CD4-positive, alpha-beta memory T cell (primary cell): ENCODE results near the gene FCHSD2. TPM values are rescaled to one million over a fixed set of nuclear protein-coding genes. Genes with fewer than 3 reads are reported as not detected.
"Not testable (repeated sequence)": the region's sequence is repeated elsewhere in the genome, so short reads cannot be mapped to it uniquely, and the experiment has no call there.

ENCODE experiments used
- CTCF ChIA-PET: fragments of 350-600 bp; sonication (Branson Sonifier 250); formaldehyde crosslinking; loops from one replicate; lab custom pipeline; 2021; ENCODE audit warnings: inconsistent platforms; ENCODE audit not compliant: partially characterized antibody; lab: Charles Lee
- POLR2A ChIA-PET: fragments of 350-600 bp; sonication (Branson Sonifier 250); formaldehyde crosslinking; loops from one replicate; lab custom pipeline; 2021; ENCODE audit not compliant: partially characterized antibody; lab: Charles Lee
- DNase-seq, 5 donors: peaks; one replicate each; pipeline versions ENCODE4 v3.0.0 to v3.0.0-alpha.2; 2020 to 2022; ENCODE audit warnings: mixed read lengths in 1 of 5
- H3K27ac ChIP-seq: one replicate; pipeline ENCODE4 v1.7.0; 2013; ENCODE audit warnings: low read depth, low read length
- H3K27me3 ChIP-seq: 2 replicates; pipeline ENCODE4 v1.7.0; 2013; ENCODE audit warnings: mild to moderate bottlenecking, low read length, moderate library complexity; ENCODE audit not compliant: insufficient read depth
- H3K36me3 ChIP-seq: 2 replicates; pipeline ENCODE4 v1.7.0; 2013; ENCODE audit warnings: mild to moderate bottlenecking, low read length, moderate library complexity; ENCODE audit not compliant: insufficient read depth
- H3K4me1 ChIP-seq: 2 replicates; pipeline ENCODE4 v1.7.0; 2013; ENCODE audit warnings: mild to moderate bottlenecking, low read length, moderate library complexity; ENCODE audit not compliant: insufficient read depth
- H3K4me3 ChIP-seq, 2 donors: one replicate each; pipeline ENCODE4 v1.7.0; 2013; ENCODE audit warnings: low read length in 2 of 2, mild to moderate bottlenecking in 1 of 2
- H3K9me3 ChIP-seq, 2 donors: one replicate each; pipeline ENCODE4 v1.7.0; 2013; ENCODE audit warnings: low read length in 2 of 2, control low read depth in 1 of 2; ENCODE audit not compliant: control insufficient read depth in 1 of 2
- H3K27ac Mint-ChIP-seq, 7 donors: one replicate each; pipeline ENCODE4 v1.8.0; 2020 to 2021; ENCODE audit warnings: mixed read lengths in 7 of 7, mild to moderate bottlenecking in 6 of 7, inconsistent platforms in 3 of 7, moderate library complexity in 3 of 7
- H3K27me3 Mint-ChIP-seq, 2 donors: one replicate each; pipeline ENCODE4 v1.8.0; 2020 to 2021; ENCODE audit warnings: mixed read lengths in 2 of 2
- H3K36me3 Mint-ChIP-seq, 2 donors: one replicate each; pipeline ENCODE4 v1.8.0; 2020 to 2021; ENCODE audit warnings: mixed read lengths in 2 of 2, inconsistent platforms in 1 of 2, mild to moderate bottlenecking in 1 of 2
- H3K4me1 Mint-ChIP-seq, 4 donors: one replicate each; pipeline ENCODE4 v1.8.0; 2020 to 2021; ENCODE audit warnings: mixed read lengths in 4 of 4, mild to moderate bottlenecking in 1 of 4
- H3K4me3 Mint-ChIP-seq, 8 donors: one replicate each; pipeline ENCODE4 v1.8.0; 2020 to 2021; ENCODE audit warnings: mixed read lengths in 8 of 8, mild to moderate bottlenecking in 7 of 8, moderate library complexity in 6 of 8, inconsistent platforms in 3 of 8
- H3K9me3 Mint-ChIP-seq, 8 donors: one replicate each; pipeline ENCODE4 v1.8.0; 2020 to 2021; ENCODE audit warnings: mixed read lengths in 8 of 8, mild to moderate bottlenecking in 5 of 8, inconsistent platforms in 3 of 8, moderate library complexity in 1 of 8
- intact Hi-C: fragments of 100-400 bp; cut with micrococcal nuclease; formaldehyde crosslinking; loops from one replicate; pipeline ENCODE4 v1.15.1; 2023
- polyA plus RNA-seq, 2 donors: library from polyadenylated mRNA; unstranded; fragments of 300-500 nt; fragmentation: Illumina TruSeq; gene quantifications; one replicate each; pipeline ENCODE4 v1.2.3, GENCODE V29; 2021
- total RNA-seq, 2 experiments: library from RNA; stranded (reverse); gene quantifications; one replicate each; pipeline ENCODE4 v1.2.3, GENCODE V29; 2021

The FCHSD2 gene
- total and polyA plus RNA-seq, 4 experiments from 2014 or later = 9.5 to 52.0 (median 34.8) TPM

DNA sequence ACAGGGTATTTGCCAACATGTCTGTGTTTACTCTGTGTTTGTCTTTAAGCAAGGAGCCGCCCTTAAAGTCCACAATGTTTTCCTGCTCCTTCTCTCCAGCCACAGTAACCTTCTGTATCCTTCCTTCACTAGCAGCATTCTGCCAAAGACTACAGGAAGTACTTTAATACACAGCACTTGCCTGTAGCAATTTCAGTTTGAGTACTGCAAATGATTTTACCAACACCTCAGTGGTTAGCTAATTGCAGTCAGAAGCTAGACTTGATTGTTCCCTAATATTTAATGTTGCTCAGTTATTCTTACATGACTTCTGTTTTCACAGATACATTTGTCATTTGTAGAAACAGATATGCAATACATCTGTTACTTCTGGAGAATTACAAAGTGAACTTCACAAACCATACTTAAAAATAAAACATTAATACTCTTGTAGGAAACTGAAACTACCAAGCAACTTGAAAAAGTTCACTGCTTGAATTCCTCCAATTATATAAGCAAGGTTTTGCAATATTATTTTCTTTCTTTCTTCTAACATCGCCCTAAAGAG lies 69.1 kb downstream of the FCHSD2 start:
- Mint-ChIP-seq H3K9me3 (peaks cover 0 to 8% (median 3%) of the 10 kb centered on the region in 8 donors), H3K4me1 (peaks cover 37 to 45% (median 43%) of the 10 kb centered on the region in 4 donors), H3K27me3 (no peaks in the 10 kb centered on the region), H3K4me3 (peak overlapping the region in 6 of 8 donors; percentile 4 to 75 (median 40)), H3K27ac (peak overlapping the region in 5 of 7 donors; percentile 30 to 83 (median 68)), H3K36me3 (peaks cover 9 to 17% of the 10 kb centered on the region in 2 donors)
- DNase-seq = peak in 3 of 5 donors; percentile 1 to 12 (median 9)
- H3K27ac ChIP-seq = no peak overlapping the region
- intact Hi-C loops = loop anchor here (5.0 kb wide), 1 partner anchor 36 kb away; no protein-coding TSS in a partner anchor
- ChIA-PET POLR2A (no interaction called here), CTCF (no interaction called here)
- H3K4me1 ChIP-seq = peaks cover 30% of the 10 kb centered on the region
- H3K36me3 ChIP-seq = no peaks in the 10 kb centered on the region
- H3K27me3 ChIP-seq = no peaks in the 10 kb centered on the region
- peak overlapping the region in 1 of 2 donors; percentile 22 for H3K4me3 ChIP-seq
- no peaks in the 10 kb centered on the region for H3K9me3 ChIP-seq

DNA sequence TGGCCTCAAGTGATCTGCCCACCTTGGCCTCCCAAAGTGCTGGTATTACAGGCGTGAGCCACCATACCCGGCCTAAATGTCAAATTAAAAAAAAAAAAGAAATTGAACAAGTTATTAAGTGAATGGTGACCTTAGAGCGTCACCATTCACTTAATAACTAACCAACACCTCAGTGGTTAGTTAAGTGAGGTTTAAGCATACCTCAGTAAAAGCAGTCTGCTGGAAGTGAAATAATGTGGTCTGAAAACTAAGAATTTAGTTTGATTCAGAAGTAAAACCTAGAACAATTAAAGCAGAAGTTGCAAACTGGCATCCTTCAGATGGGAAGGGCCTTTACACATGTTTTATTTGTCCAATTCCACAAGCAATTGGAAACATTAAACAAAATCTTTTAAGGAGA lies 71.5 kb downstream of the FCHSD2 start:
- H3K9me3 Mint-ChIP-seq = no peaks in the 10 kb centered on the region
- Histone ChIP-seq H3K36me3 (no peaks in the 10 kb centered on the region), H3K4me1 (peaks cover 30% of the 10 kb centered on the region), H3K4me3 (no peak overlapping the region), H3K27ac (no peak overlapping the region), H3K9me3 (no peaks in the 10 kb centered on the region), H3K27me3 (no peaks in the 10 kb centered on the region)
- no peaks in the 10 kb centered on the region for H3K27me3 Mint-ChIP-seq
- no peak for DNase-seq
- intact Hi-C loops = loop anchor here (5.0 kb wide), 1 partner anchor 33 kb away; no protein-coding TSS in a partner anchor
- CTCF ChIA-PET = no interaction called here
- peaks cover 44 to 56% (median 51%) of the 10 kb centered on the region in 4 donors for H3K4me1 Mint-ChIP-seq
- H3K4me3 Mint-ChIP-seq = no peak overlapping the region
- POLR2A ChIA-PET = no interaction called here
- no peak overlapping the region for H3K27ac Mint-ChIP-seq
- peaks cover 6 to 10% of the 10 kb centered on the region in 2 donors for H3K36me3 Mint-ChIP-seq

DNA sequence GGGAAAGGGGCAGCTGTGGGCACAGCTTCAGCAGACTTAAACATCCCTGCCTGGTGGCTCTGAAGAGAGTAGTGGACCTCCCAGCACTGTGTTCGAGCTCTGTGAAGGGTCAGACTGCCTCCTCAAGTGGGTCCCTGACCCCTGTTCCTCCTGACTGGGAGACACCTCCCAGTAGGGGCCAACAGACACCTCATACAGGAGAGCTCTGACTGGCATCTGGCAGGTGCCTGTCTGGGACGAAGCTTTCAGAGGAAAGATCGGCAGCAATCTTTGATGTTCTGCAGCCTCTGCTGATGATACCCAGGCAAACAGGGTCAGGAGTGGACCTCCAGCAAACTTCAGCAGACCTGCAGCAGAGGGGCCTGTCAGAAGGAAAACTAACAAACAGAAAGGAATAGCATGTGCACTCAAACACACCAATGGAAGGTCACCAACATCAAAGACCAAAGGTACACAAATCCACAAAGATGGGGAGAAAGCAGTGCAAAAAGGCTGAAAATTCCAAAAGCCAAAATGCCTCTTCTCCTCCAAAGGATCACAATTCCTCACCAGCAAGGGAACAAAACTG lies 80.2 kb downstream of the FCHSD2 start:
- H3K4me3 ChIP-seq, H3K4me1 ChIP-seq, H3K36me3 ChIP-seq, H3K9me3 ChIP-seq, H3K27me3 ChIP-seq, CTCF ChIA-PET, H3K9me3 Mint-ChIP-seq, intact Hi-C loops, H3K27me3 Mint-ChIP-seq, H3K27ac Mint-ChIP-seq, POLR2A ChIA-PET, H3K27ac ChIP-seq, DNase-seq: not testable (repeated sequence)
- H3K36me3 Mint-ChIP-seq = peaks cover 6 to 21% of the 10 kb centered on the region in 2 donors
- peaks cover 28 to 44% (median 31%) of the 10 kb centered on the region in 4 donors for H3K4me1 Mint-ChIP-seq
- H3K4me3 Mint-ChIP-seq = peak overlapping the region in 1 of 8 donors; percentile 5

DNA sequence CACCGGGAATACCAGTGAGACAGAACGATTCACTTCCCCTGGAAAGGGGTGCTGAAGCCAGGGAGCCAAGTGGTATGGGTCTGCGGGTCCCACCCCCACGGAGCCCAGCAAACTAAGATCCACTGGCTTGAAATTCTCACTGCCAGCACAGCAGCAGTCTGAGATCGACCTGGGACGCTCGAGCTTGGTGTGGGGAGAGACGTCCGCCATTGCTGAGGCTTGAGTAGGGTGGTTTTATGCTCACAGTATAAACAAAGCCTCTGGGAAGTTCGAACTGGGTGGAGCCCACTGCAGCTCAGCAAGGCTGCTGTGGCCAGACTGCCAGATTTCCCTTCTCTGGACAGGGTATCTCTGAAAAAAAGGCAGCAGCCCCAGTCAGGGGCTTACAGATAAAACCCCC lies 80.7 kb downstream of the FCHSD2 start:
- CTCF ChIA-PET = interaction anchor here (0.6 kb wide), 1 partner anchor 204 kb away, joined by 4 read pairs; no protein-coding TSS in a partner anchor
- intact Hi-C loops, H3K27me3 Mint-ChIP-seq, POLR2A ChIA-PET, H3K27ac Mint-ChIP-seq, H3K27ac ChIP-seq, H3K36me3 ChIP-seq, DNase-seq, H3K9me3 ChIP-seq, H3K27me3 ChIP-seq, H3K4me1 ChIP-seq, H3K4me3 Mint-ChIP-seq, H3K9me3 Mint-ChIP-seq, H3K4me3 ChIP-seq: not testable (repeated sequence)
- peaks cover 27 to 41% (median 30%) of the 10 kb centered on the region in 4 donors for H3K4me1 Mint-ChIP-seq
- peaks cover 6 to 18% of the 10 kb centered on the region in 2 donors for H3K36me3 Mint-ChIP-seq

DNA sequence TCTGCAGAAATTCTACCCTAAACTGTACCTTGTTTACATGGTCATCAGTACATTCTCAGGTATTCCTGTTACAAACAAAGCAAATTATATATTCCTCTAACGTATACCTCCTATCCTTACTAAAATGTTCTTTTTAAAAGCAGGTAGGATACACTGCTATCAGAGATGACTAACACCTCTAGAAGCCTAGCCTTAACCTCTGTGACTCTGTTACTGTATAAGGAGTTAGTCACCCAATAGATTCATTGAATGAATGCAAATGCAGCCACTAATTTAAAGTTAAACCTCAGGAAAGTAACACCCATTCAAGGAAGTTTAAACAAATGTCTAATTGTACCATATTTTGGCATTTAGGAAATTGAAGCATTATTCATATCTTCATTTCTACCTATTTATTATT lies 82.2 kb downstream of the FCHSD2 start:
- peaks cover 14 to 35% (median 24%) of the 10 kb centered on the region in 4 donors for H3K4me1 Mint-ChIP-seq
- no peaks in the 10 kb centered on the region for H3K9me3 ChIP-seq
- ChIA-PET POLR2A (no interaction called here), CTCF (no interaction called here)
- H3K27ac ChIP-seq = no peak overlapping the region
- no peaks in the 10 kb centered on the region for H3K27me3 ChIP-seq
- no peaks in the 10 kb centered on the region for H3K4me1 ChIP-seq
- DNase-seq = no peak
- H3K9me3 Mint-ChIP-seq = peaks cover 0 to 1% (median 0%) of the 10 kb centered on the region in 8 donors
- H3K27me3 Mint-ChIP-seq = no peaks in the 10 kb centered on the region
- H3K36me3 ChIP-seq = no peaks in the 10 kb centered on the region
- intact Hi-C loops = no loop called here
- H3K36me3 Mint-ChIP-seq = peaks cover 3 to 15% of the 10 kb centered on the region in 2 donors
- no peak overlapping the region for H3K4me3 ChIP-seq
- no peak overlapping the region for H3K4me3 Mint-ChIP-seq
- H3K27ac Mint-ChIP-seq = peak overlapping the region in 1 of 7 donors; percentile 7

DNA sequence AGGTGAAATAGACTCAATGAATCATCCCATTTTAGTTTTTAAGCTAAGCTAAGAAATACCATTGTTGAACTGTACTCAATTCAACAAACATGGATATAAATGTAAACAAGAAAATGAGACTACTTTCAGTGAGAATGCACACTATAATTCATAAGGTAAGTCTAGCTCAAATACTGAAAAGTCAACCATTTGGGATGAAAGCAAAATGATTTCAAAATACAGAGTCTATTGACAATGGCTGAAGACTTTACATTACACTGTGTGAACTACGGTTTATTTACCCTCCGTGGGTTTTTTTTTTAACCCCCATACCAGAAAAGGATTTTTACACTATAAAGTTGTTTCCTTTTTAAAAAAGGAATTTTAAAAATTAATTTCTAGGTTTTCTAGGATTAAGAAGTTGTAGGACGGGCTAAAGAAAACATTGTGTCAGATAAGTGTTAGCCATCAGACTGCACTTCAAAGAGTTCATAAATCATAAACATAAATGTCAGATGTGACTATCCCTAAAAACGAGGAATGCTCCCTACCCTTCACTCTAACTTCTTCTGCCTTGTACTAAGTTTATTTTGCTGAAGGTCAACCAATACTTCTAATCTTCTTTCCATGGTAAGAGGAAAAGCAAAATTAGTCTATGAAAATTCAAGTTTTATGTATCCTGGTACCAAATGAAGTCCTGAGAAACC lies 83.0 kb downstream of the FCHSD2 start:
- Histone ChIP-seq H3K27me3 (no peaks in the 10 kb centered on the region), H3K36me3 (no peaks in the 10 kb centered on the region), H3K27ac (no peak overlapping the region), H3K4me3 (no peak overlapping the region), H3K4me1 (no peaks in the 10 kb centered on the region), H3K9me3 (no peaks in the 10 kb centered on the region)
- peaks cover 10 to 30% (median 22%) of the 10 kb centered on the region in 4 donors for H3K4me1 Mint-ChIP-seq
- POLR2A ChIA-PET = no interaction called here
- CTCF ChIA-PET = no interaction called here
- H3K27ac Mint-ChIP-seq = no peak overlapping the region
- H3K27me3 Mint-ChIP-seq = no peaks in the 10 kb centered on the region
- no peak for DNase-seq
- H3K36me3 Mint-ChIP-seq = peaks cover 5 to 14% of the 10 kb centered on the region in 2 donors
- intact Hi-C loops = no loop called here
- H3K9me3 Mint-ChIP-seq = peaks cover 0 to 4% (median 0%) of the 10 kb centered on the region in 8 donors
- no peak overlapping the region for H3K4me3 Mint-ChIP-seq

DNA sequence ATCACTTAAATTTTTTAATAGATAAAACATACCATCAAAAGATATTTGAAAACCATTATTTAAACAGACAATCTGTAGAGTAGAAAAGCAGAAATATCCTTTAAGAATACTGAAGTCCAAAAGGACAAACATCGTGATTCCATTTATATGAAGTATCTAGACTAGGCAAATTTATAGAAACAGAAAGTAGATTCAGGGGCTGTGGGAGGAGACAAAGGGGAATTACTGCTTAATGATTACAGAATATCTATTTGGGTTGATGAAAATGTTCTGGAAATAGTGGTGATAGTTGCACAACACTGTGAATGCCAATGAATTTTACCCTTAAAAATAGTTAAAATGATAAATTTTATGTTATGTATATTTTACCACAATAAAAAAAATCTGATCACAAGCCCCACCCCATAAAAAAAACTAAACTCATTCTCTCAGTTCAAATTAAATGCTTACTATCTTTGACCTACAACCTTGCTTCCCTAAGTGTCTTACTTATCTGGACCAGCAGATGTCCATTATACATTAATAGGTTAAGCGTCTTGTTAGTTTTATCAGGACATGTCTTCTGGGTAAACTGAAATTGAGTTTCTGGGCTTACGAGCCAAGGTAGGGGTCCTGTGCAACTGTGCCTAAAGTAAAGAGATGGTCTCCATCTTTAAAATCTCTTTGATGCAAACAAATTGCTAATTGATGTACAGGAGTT lies 86.3 kb downstream of the FCHSD2 start:
- peaks cover 2 to 18% (median 13%) of the 10 kb centered on the region in 4 donors for H3K4me1 Mint-ChIP-seq
- peak overlapping the region in 1 of 7 donors; percentile 85 for H3K27ac Mint-ChIP-seq
- no peak overlapping the region for H3K4me3 Mint-ChIP-seq
- H3K27me3 ChIP-seq = no peaks in the 10 kb centered on the region
- no peak overlapping the region for H3K4me3 ChIP-seq
- ChIA-PET CTCF (no interaction called here), POLR2A (interaction anchor here (0.6 to 1.1 kb wide), 2 partner anchors 86 to 150 kb away, joined by 3 read pairs; partner anchors contain the start of gene FCHSD2)
- no peaks in the 10 kb centered on the region for H3K4me1 ChIP-seq
- H3K27ac ChIP-seq = no peak overlapping the region
- no peaks in the 10 kb centered on the region for H3K9me3 ChIP-seq
- intact Hi-C loops = no loop called here
- peaks cover 3 to 10% of the 10 kb centered on the region in 2 donors for H3K36me3 Mint-ChIP-seq
- H3K36me3 ChIP-seq = no peaks in the 10 kb centered on the region
- no peaks in the 10 kb centered on the region for H3K27me3 Mint-ChIP-seq
- peaks cover 0 to 4% (median 0%) of the 10 kb centered on the region in 8 donors for H3K9me3 Mint-ChIP-seq
- DNase-seq = no peak
